IPS-20b (cell line): ENCODE data around the gene GNAZ.

Source experiments
- H3K27ac ChIP-seq: one replicate; pipeline ENCODE4 v1.5.1; 2013; ENCODE audit warnings: low read length
- H3K27me3 ChIP-seq: 2 replicates; pipeline ENCODE4 v1.6.1; 2013; ENCODE audit warnings: mild to moderate bottlenecking, low read length, inconsistent platforms; ENCODE audit not compliant: insufficient read depth
- H3K36me3 ChIP-seq: 2 replicates; pipeline ENCODE4 v1.6.1; 2013; ENCODE audit warnings: low read depth, mild to moderate bottlenecking, inconsistent platforms, low read length, moderate library complexity; ENCODE audit not compliant: insufficient read depth
- H3K4me1 ChIP-seq: 2 replicates; pipeline ENCODE4 v1.6.1; 2013; ENCODE audit warnings: mild to moderate bottlenecking, control low read depth, inconsistent platforms, low read length, moderate library complexity; ENCODE audit not compliant: insufficient read depth
- H3K4me3 ChIP-seq: 2 replicates; pipeline ENCODE4 v1.5.1; 2013; ENCODE audit warnings: mild to moderate bottlenecking, low read length, inconsistent platforms
- H3K9ac ChIP-seq: 2 replicates; pipeline ENCODE4 v1.6.1; 2013; ENCODE audit warnings: low read depth, mild to moderate bottlenecking, inconsistent platforms, low read length, moderate library complexity
- H3K9me3 ChIP-seq: 2 replicates; pipeline ENCODE4 v1.6.1; 2013; ENCODE audit warnings: mild to moderate bottlenecking, low read depth, low read length, inconsistent platforms; ENCODE audit not compliant: insufficient read depth

GNAZ gene

GRCh38 chr22:23059284-23059948, 10.9 kb upstream of the GNAZ start:
- Histone ChIP-seq H3K36me3 (no peaks in the 10 kb centered on the region), H3K27ac (no peak overlapping the region), H3K27me3 (no peaks in the 10 kb centered on the region), H3K9me3 (no peaks in the 10 kb centered on the region), H3K4me3 (no peak overlapping the region), H3K9ac (no peak overlapping the region), H3K4me1 (no peaks in the 10 kb centered on the region)

- H3K27me3 ChIP-seq, result no peaks in the 10 kb centered on the region; the same call in 1 of the 2 replicates
- no peak overlapping the region for H3K4me3 ChIP-seq
- H3K4me1 ChIP-seq, result no peaks in the 10 kb centered on the region
Observed at GRCh38 chr22:23060612-23061400, 9.5 kb upstream of the GNAZ start.

DNA sequence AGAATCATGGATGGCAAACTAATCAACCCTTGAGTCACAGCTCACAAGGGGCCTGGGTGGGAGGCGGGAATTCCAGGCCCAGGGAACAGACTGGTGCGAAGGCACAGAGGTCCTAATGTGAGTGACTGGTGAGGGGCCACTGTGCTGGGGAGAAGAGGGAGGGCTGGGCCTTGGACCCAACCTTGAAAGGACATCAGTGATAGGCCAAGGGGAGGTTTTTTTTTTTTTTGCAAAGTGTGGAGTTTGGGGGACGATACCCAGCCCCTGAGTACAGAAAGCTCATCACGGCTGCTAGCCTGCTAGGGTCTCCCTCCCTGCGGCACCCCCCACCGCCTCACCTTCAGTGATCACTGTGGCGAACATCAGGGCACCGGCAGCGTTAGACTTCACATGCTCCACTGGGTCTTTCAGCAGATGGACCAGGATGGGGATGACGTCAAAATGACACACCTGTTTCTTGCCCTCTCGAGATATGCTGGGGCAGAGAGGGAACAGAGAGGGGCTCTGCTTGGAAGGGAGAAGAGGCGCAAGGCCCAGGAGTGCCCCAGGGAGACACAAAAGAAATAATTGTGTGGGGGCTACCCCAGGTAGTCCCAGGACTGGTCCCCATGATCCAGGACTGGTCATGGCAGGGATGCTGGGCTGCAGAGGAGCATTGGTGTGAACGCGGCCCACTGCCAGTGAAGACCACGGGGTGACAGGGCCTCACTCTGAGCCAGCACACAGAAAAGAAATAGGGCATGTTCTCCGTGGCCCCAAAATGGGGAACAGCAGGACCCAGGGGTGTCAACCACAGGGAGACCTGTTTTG, 8.6 kb upstream of the GNAZ start:
- H3K27me3 ChIP-seq, result no peaks in the 10 kb centered on the region; the same call in 1 of the 2 replicates
- no peaks in the 10 kb centered on the region for H3K36me3 ChIP-seq

More at GRCh38 chr22:23060612-23061400, 9.5 kb upstream of the GNAZ start:
- no peak overlapping the region for H3K9ac ChIP-seq
- H3K27ac ChIP-seq, result no peak overlapping the region
- no peaks in the 10 kb centered on the region for H3K9me3 ChIP-seq
- H3K36me3 ChIP-seq, result no peaks in the 10 kb centered on the region

DNA sequence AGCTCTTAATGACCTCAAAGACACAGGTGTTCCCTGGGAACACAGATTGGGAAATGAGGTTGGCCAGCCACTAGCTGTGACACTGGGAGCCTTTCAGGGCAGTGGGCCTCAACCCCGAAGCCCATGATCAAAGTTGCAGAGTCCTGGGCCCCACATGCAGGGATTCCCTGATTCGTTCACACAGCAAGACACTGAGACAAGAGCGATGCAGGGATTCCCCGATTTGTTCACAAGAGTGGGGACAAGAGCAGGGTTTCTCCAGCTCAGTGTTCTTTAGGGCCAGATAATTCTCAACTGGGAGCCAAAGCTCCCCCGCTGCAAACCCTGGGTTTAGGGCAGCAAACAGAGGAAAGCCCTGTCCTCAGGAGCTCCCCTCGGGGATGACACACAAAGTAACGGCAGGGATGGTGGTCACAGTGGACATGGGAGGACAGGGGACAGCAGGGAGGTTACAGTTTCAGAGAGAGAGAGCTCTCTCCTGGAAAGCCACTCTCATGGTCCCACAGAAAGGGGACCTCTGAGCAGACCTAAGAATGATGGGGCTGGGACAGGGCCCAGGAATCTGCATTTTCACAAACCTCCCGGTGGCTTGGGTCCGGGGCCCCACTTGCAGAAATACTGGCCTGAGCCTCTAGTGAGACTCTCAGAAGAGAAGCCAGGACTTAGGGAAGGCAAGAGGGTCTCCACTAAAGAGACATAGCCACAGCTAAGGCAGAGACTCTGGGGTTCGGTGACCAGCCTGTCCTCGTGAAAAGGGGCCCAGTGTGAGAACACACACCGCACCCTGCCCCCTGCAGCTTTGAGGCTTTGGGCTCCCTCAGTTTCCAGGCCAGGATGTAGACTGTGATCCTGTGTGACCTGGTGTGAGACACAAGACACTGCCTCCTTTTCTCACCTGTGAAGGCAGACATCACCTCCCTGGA, 7.4 kb upstream of the GNAZ start:
- Histone ChIP-seq H3K27ac (no peak overlapping the region), H3K4me1 (no peaks in the 10 kb centered on the region), H3K9ac (no peak overlapping the region)

More for the DNA sequence above, 8.6 kb upstream of the GNAZ start:
- Histone ChIP-seq H3K4me3 (no peak overlapping the region), H3K9ac (no peak overlapping the region), H3K4me1 (no peaks in the 10 kb centered on the region), H3K27ac (no peak overlapping the region), H3K9me3 (no peaks in the 10 kb centered on the region)

DNA sequence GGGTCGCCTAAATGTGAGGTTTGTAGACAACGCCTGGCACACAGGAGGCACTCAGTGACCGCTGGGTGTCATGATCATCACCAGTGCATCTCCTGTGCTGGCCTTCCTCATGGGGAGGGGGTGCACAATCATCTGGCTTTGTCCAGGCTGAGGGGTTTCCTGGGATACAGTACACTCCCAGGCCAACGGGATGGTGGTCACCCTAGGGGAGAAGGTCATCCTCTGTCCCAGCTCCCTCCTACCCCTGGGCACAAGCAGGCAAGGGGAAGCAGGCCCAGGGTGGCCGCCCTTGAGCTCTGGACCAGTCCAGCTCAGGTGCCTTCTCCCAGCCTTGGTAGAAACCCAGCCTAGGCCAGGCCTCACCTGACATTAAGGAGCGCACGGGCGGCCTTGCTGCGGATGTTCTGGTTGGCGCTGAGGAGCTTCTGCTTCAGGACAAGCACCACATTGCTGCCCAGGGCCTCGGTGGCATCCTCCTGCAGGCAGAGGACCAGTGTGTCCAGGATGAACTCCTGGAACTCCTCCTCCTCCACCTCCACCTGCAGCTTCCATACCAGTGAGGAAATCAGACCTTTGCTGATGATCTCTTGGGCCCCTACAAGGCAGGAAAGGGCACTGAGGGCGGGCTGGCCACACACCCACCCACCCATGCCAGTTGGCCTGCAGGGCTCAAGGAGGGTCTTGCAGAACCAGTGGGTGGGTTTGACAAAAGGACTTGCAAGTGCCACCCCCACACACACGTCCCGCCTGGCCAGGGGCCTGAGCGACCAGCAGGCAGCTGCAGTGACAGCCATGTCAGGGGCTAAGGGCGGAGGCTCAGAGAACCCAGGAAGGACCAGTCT, 6.6 kb upstream of the GNAZ start:
- Histone ChIP-seq H3K36me3 (no peaks in the 10 kb centered on the region), H3K4me3 (no peak overlapping the region), H3K4me1 (no peaks in the 10 kb centered on the region), H3K27me3 (peaks cover 15% of the 10 kb centered on the region), H3K9ac (no peak overlapping the region), H3K9me3 (no peaks in the 10 kb centered on the region), H3K27ac (no peak overlapping the region)

More for the DNA sequence above, 7.4 kb upstream of the GNAZ start:
- Histone ChIP-seq H3K4me3 (no peak overlapping the region), H3K9me3 (no peaks in the 10 kb centered on the region), H3K36me3 (no peaks in the 10 kb centered on the region), H3K27me3 (peaks cover 6% of the 10 kb centered on the region)

- H3K27ac ChIP-seq, result no peak overlapping the region
- no peaks in the 10 kb centered on the region for H3K4me1 ChIP-seq
- H3K9me3 ChIP-seq, result no peaks in the 10 kb centered on the region
- H3K9ac ChIP-seq, result no peak overlapping the region
- no peaks in the 10 kb centered on the region for H3K36me3 ChIP-seq
- H3K4me3 ChIP-seq, result no peak overlapping the region
- peaks cover 22% of the 10 kb centered on the region for H3K27me3 ChIP-seq
Observed at GRCh38 chr22:23064381-23065068, 5.8 kb upstream of the GNAZ start.

DNA sequence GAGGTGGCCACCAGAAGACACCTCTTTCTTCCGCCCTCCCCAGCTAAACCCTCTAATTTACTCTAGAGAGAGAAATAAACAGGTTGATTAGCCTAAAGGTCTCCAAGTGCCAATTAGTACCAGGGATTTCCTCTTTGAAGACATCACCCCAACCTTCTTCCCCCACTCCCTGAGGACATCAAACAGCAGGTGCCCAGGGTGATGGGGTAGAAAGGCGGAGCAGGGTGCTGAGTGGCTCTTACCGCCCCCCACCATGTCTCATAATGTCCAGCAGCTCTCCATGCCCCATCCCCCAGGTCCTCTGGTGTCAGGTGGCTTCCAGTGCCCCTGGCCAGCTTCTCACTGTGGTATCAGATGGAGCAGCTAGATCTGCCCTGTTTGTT, 5.3 kb upstream of the GNAZ start:
- no peaks in the 10 kb centered on the region for H3K4me1 ChIP-seq
- H3K9me3 ChIP-seq, result no peaks in the 10 kb centered on the region
- H3K9ac ChIP-seq, result no peak overlapping the region
- H3K27me3 ChIP-seq, result peaks cover 27% of the 10 kb centered on the region
- H3K36me3 ChIP-seq, result no peaks in the 10 kb centered on the region
- no peak overlapping the region for H3K27ac ChIP-seq
- H3K4me3 ChIP-seq, result no peak overlapping the region

- Histone ChIP-seq H3K4me1 (no peaks in the 10 kb centered on the region), H3K36me3 (no peaks in the 10 kb centered on the region), H3K27me3 (peaks cover 27% of the 10 kb centered on the region)
Observed at GRCh38 chr22:23065495-23066122, 4.7 kb upstream of the GNAZ start.

DNA sequence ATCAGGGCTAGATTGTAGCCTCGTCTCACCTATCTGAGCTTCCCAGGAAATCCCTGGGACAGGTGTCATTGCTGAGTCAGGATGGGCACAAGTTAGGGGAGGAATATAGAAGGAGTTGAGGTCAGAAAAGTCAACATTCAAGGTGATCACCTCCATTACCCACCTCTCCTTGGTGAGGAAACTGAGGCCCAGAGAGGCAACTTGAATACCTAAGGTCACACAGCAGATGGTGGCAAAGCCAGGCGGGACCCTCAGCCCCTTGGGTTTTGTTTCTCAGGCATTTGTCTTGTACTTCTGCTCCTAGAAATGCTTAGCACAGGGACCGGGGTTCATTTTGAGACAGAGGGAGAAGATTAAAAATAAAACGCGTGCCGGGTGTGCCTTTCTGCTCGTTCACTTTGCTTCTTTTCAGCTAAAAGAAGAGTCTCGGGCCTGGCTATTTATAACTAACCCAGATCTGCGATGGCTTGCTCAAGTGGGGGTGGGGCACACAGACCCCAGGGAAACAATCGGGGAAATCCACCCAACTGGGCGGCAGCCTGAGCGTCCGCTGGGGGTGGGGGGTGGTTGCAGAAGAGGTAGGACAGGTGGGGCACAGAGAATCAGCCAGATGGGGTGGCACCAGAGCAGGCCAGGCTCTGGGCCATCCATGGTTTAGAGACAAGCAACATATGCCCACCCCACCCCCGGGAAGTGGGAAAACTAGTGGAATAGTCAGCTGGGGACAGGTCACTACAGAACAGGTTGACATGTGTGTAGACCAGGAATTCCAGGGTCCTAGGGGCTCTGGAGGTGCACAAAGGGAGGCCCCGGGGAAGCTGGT, 3.9 kb upstream of the GNAZ start:
- Histone ChIP-seq H3K27me3 (peaks cover 33% of the 10 kb centered on the region), H3K4me3 (no peak overlapping the region), H3K9me3 (no peaks in the 10 kb centered on the region)

More at GRCh38 chr22:23065495-23066122, 4.7 kb upstream of the GNAZ start:
- H3K9me3 ChIP-seq, result no peaks in the 10 kb centered on the region
- H3K9ac ChIP-seq, result no peak overlapping the region
- H3K4me3 ChIP-seq, result no peak overlapping the region
- no peak overlapping the region for H3K27ac ChIP-seq

More for the DNA sequence above, 3.9 kb upstream of the GNAZ start:
- Histone ChIP-seq H3K9ac (no peak overlapping the region), H3K36me3 (no peaks in the 10 kb centered on the region), H3K4me1 (no peaks in the 10 kb centered on the region), H3K27ac (no peak overlapping the region)
